Measurements from ENCODE around the gene LPCAT1.
"Not testable (repeated sequence)": the region's sequence is repeated elsewhere in the genome, so short reads cannot be mapped to it uniquely, and the experiment has no call there.

LPCAT1 gene

GRCh38 chr5:1442222-1443145, 81.3 kb downstream of the LPCAT1 start:
- DNase-seq (ENCODE audit: low read depth), result no peak

DNA sequence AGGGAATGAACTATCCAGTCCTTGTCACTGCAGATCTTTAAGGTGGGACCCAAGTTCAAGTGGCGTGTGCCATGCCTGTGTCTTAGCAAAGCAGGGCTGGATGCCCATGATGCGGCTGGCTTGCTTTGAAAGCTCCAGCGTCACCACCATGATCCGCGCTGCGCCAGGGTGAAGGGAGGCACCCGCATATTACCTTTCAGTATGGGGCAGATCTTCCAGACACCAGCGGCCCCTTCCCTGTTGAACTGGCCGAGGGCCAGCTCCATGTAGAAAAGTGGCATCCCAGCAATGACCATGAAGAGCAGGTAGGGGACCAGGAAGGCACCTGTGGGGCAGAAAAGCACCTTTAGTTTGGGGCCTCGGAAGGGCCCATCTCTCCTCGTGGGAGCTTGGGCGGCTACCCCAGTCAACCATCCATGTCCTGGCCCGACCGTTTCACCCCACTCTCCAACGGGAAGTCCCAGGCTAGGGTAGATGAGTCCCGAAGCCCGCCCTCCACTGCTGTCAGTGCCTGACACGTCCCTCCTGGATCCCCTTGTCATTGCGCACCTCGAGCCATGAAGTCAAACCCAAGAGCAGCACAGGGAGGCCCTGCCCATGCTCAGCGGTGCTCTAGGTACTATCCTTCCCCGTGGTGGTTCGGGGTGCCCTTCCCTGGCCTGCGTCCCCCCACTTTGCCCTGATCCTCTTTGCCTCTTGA, 82.4 kb downstream of the LPCAT1 start:
- DNase-seq (ENCODE audit: low read depth), result no peak

GRCh38 chr5:1440098-1440493, 83.7 kb downstream of the LPCAT1 start:
- DNase-seq (ENCODE audit: low read depth), result no peak

DNA sequence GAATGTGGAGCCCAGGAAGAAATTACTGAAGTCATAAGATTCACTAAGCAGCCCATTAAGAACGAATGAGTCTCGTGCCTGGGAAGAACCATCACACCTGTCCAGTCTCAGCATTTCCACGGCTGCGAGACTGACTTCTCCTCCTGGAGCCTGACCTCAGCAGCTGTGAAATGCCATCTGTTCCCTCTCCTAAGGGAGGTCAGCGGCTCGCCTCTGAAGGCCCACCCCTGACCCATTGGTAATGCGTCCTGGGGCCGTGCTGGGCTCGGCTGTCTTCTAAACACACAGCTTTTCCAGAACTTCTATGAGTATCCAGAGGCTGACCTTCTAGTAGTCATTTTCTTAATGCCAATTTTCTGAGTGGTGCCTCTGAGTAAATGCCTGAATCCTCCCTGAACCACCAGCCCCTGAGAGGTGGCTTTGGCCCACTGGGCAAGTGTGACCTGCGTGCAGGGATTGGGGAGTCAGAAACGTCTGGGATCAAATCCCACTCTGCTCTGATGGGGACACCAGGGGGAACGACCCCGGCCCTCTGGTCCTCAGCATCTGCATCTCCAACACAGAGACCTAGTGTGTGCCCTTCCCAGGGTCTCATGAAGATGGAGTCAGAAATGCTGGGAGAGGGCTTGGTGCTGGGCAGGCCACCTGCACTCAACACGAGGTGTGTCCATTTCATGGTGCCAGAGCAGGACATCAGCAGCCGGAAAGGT, 84.2 kb downstream of the LPCAT1 start:
- no peak for DNase-seq (ENCODE audit: low read depth)

DNA sequence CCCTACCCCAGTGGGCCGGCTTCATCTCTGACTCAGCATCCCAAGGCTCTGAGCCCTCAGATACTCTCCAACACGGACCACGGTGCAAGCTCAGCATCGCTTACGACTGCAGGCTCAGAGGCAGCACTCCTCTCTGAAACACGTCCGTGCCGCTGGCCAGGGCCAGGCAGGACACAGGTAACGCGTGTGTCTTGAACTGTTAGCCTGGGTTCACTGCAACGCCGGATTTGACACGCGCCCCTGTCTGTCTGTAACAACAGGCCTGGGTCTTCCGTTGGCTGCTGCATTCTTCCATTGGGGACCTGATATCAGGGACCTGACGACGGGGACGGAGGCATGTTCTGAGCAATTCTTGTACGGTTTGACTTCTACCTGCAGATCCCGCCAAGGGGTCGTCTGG, 84.9 kb downstream of the LPCAT1 start:
- no peak for DNase-seq (ENCODE audit: low read depth)

- no peak for DNase-seq (ENCODE audit: low read depth)
Measured at GRCh38 chr5:1437876-1438559, 85.7 kb downstream of the LPCAT1 start.

- DNase-seq (ENCODE audit: low read depth), result peak; percentile 29
Measured at GRCh38 chr5:1437226-1437829, 86.4 kb downstream of the LPCAT1 start.

DNA sequence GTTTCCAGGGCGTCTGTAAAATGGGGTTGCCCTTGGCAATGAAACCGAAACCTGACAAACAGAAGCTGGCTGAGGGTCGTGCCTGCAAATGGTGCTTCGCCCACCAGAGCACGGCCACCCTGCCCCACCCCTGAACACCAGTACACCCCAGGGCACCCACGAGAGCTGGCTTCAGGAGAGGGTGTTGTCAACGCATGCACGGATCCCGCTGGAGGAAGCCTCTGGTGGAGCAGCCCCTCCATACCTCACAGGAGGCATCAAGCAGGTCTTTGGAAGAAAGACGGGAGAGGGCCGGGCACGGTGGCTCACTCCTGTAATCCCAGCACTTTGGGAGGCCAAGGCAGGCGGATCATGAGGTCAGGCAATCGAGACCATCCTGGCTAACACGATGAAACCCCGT, 87.1 kb downstream of the LPCAT1 start:
- no peak for DNase-seq (ENCODE audit: low read depth)

GRCh38 chr5:1436036-1436435, 87.7 kb downstream of the LPCAT1 start:
- DNase-seq (ENCODE audit: low read depth), result no peak

GRCh38 chr5:1435369-1435768, 88.4 kb downstream of the LPCAT1 start:
- no peak for DNase-seq (ENCODE audit: low read depth)

GRCh38 chr5:1432296-1432695, 91.5 kb downstream of the LPCAT1 start:
- no peak for DNase-seq (ENCODE audit: low read depth)

GRCh38 chr5:1431896-1432295, 91.9 kb downstream of the LPCAT1 start:
- no peak for DNase-seq (ENCODE audit: low read depth)

- DNase-seq (ENCODE audit: low read depth), result no peak
Measured at GRCh38 chr5:1431021-1431811, 92.5 kb downstream of the LPCAT1 start.

DNA sequence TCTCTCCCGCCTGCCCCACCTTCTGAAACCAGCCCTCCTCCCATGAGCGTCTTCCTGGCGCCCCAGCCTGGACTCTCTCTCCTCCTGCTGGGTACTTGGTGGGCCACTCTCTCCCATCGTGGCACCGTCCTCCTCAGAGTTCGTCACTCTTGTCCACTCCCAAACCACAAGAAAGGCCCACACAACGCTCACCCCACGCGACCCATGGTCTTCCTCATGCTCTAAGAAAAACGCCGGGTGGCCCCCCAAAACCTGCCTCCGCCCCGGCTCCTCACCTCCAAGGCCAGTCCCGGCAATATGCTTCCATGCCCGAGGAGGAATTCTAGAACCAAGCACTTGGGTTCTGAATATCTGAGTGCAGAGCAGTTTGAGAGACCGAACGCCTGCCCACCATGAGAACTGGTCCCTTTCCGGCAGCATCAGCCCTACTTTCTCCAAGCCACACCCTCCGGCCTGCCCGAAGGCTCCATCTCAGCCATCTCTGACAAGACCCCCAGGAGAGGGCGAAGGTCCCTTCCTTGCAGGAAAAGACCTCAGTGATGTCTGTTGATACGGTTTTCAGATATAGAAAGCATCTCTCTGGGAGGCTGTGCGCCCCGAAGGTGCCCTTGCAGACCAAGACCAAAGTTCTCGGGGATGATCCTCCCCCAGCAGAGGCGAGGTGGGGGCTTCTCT, 93.5 kb downstream of the LPCAT1 start:
- no peak for DNase-seq (ENCODE audit: low read depth)

GRCh38 chr5:1429496-1429895, 94.3 kb downstream of the LPCAT1 start:
- DNase-seq (ENCODE audit: low read depth), result no peak

GRCh38 chr5:1429066-1429465, 94.7 kb downstream of the LPCAT1 start:
- no peak for DNase-seq (ENCODE audit: low read depth)

DNA sequence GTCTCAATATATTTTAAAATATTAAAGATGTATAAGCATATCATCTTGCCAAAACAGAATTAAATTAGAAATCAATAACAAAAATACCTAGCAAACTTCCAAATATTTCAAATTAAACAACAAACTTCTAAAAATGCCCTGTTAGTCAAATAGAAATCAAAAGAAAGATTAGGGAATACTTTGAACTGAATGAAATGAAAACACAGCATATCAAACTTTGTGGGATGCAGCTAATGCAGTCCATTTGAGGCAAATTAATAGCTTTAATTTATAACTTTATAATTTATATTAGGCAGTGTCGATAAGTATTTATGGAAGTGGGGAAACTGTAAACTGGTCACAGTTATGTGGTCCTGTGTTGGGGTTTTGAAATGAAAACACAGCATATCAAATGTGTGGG, 95.7 kb downstream of the LPCAT1 start:
- no peak for DNase-seq (ENCODE audit: low read depth)

DNA sequence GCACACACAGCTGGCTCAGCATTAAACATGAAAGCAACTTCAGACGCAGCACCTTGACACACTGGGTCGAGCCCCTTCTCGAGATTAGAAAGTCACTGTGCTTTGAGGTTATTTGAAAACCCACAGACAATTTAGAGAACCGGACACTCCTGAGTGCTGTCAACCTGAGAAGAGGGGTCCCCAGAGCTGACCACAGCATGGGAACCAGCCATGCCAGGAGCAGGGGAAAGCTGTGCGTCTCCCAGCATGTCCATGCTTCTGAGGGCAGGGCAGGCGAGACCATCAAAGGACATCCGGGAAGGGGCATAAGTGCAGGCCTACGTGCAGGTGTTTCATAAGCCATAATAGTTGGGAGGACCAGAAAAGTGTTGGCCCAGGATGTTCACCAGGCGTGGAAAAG, 99.0 kb downstream of the LPCAT1 start:
- no peak for DNase-seq (ENCODE audit: low read depth)

DNA sequence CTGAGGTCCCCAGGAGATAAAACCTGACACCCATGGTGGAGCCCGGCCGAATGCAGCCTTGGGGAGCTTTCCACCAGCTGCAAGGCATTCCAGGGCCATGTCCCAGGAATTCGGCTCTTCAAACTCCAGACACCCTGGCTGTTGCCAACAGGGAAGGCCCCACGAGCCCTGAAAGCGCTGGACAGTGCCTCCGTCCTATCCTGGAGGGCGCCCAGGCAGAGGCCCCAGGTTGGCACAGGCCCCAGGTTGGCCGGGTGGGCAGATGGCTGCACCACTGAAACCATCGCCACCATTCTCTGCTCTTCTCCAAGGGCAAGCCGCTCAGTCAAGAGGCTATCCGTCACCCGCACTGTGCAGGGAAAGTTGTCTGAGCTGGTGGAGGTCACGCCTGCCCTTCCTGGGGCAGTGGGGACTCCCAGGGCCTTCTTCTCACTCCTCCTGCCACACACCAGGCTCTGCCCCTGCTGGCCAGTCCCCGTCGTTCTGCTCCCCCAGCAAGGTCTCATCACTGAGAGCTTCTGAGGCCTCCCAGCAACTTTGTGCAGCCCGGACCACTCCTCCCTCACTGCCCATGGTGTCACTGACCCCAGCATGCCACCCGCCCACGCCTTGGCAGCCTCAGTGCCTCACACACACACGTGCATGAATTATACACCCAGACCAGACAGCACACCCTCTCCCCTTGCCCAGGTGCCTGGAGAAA, 99.7 kb downstream of the LPCAT1 start:
- no peak for DNase-seq (ENCODE audit: low read depth)

DNA sequence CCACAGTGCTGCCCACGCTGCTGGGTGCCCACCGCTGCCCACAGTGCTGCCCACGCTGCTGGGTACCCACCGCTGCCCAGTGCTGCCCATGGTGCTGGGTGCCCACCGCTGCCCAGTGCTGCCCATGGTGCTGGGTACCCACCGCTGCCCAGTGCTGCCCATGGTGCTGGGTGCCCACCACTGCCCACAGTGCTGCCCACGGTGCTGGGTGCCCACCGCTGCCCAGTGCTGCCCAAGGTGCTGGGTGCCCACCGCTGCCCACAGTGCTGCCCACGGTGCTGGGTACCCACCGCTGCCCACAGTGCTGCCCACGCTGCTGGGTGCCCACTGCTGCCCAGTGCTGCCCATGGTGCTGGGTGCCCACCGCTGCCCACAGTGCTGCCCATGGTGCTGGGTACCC, 101.2 kb downstream of the LPCAT1 start:
- not testable (repeated sequence) for DNase-seq (ENCODE audit: low read depth)
